GM21381 (cell line): ENCODE results near the gene TMED1.

ENCODE experiments used
- ATAC-seq: cut with Tn5 transposase; IDR thresholded peaks from one replicate; pipeline ENCODE4 v1.9.1; 2021; ENCODE audit warnings: mild to moderate bottlenecking, moderate library complexity; ENCODE audit not compliant: unreplicated experiment

The TMED1 gene

GRCh38 chr19:10835089-10835753 lies 791 bp downstream of the TMED1 start:
- ATAC-seq: peak; percentile 4

DNA sequence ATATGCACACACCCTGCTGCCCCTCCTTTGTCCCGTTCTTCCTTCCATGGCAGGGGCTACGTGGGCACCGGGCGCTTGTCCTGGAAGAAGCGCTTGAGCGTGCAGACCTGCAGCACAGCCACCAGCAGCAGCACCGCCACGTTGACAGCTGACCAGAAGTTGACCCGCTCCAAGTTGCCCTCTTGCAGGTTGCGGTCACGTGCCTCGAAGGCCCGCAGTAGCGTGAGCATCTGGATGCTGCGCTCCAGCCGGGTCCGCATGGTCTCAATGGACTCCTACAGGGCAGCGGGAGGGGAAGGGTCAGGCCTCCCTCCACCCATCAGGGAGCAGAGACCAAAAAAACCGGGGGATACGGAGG lies 3.1 kb downstream of the TMED1 start:
- ATAC-seq: no peak

GRCh38 chr19:10831987-10832938 lies 3.7 kb downstream of the TMED1 start:
- no peak for ATAC-seq

DNA sequence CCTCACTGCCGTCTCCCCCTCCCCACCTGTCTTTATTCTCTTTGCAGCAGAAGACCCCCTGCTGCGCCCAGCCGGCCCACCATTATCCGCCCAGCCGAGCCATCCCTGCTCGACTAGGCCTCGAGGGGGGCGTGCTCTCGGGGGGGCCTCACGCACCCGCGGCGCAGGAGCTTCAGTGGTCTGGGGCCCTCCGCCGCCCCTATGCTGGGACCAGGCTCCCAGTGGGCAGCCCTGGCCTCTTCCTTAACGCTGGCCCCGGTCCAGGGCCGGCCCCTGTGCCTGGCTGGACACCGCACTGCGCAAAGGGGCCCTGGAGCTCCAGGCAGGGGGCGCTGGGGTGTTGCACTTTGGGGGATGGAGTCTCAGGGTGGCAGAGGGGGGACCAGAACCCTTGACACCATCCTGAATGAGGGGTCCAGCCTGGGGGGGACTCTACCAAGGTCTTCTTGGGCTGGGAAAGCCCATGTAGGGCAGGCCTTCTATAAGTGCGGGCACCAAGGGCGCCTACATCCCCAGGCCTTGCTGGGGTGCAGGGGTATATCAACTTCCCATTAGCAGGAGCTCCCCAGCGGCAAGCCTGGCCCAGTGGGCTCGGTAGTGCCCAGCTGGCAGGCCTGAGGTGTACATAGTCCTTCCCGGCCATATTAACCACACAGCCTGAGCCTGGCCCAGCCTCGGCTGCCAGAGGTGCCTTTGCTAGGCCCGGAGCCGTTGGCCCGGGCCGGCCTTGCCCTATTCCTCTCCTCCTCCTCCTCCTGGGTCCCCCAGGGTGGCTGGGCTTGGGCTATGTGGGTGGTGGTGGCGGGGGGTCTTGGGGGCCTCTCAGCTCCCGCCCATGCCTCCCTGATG lies 4.9 kb downstream of the TMED1 start:
- ATAC-seq: no peak

- no peak for ATAC-seq
Measured at GRCh38 chr19:10830370-10830769, 5.6 kb downstream of the TMED1 start.

DNA sequence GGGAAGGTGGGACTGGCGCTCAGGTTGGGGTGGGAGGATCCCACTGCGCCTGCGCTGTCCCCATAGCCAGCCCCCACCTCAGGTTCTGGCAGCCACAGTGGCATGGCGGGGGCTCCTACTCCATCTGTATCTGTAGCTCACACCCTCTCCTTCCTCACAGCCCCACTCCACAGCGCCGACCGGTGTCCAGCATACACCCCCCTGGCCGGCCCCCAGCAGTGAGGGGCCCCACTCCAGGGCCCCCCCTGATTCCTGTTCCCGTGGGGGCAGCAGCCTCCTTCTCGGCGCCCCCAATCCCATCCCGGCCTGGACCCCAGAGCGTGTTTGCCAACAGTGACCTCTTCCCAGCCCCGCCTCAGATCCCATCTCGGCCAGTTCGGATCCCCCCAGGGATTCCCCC lies 6.0 kb downstream of the TMED1 start:
- ATAC-seq: no peak

DNA sequence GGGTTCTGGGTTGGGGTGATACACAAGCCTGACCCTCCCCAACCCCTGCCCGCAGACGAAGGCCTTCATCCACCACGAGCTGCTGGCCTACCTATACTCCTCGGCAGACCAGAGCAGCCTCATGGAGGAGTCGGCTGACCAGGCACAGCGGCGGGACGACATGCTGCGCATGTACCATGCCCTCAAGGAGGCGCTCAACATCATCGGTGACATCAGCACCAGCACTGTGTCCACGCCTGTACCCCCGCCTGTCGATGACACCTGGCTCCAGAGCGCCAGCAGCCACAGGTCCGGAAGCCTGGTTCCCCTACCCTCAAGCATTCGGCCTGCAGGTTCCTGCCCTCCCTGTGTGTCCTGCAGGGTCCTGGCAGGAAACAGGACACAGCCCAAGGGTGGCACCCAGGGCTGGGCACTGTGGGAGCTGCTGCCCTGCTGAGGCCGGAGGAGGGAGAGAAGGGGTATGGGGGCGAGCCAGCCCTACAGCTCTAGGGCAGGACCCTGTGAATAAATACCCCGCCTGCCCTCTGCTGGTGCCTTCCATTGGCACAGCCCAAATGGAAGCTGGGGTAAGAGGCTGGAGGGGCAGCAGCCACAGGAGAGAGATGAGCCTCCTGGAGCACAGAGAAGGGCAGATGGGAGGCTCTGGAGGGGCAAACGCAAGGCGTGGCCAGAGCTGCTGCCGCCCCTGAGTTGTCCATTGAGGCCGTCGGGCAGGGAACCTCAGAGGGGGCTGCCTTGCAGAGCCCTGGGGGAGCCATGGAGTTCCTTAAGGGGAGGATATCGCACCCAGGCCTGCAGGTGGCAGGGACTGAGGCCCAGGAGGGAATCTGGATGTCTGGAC lies 6.8 kb downstream of the TMED1 start:
- no peak for ATAC-seq

- no peak for ATAC-seq
Measured at GRCh38 chr19:10826846-10827245, 9.2 kb downstream of the TMED1 start.

DNA sequence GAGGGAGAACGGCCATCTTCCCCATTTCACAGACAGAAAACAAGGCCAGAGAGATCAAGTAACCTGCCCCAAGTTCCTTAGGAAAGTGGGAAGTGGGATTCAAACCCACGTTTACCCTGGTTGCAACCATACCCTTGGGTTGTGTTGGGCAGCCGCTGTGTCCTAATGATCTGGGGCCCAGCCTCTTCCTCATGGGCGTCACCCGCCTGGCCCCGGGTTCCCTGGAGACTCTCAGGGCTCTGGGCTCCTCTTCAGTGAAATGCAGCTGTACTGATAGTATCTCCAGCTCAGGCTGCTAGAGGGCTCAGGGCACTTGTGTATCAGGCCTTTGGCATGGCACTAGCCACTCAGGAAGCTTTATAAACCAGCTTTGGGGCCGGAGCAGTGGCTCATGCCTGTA lies 9.8 kb downstream of the TMED1 start:
- no peak for ATAC-seq

DNA sequence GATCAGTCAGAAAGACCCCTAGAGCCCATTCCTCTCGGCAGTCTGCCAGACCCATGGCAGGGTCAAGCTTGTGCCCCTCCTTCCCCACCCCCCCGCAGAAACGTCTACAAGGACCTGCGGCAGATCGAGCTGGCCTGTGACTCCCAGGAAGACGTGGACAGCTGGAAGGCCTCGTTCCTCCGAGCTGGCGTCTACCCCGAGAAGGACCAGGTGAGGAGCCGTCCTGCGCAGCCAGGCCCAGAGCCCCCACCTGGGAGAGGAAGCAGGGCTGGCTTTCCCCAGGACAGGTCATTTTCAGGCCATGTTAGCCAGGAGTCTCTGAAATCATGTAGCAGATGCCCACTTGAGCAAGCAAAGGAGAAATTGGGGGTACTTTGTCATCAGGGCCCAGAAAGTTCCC lies 12.3 kb downstream of the TMED1 start:
- no peak for ATAC-seq

- no peak for ATAC-seq
Measured at GRCh38 chr19:10820173-10820572, 15.8 kb downstream of the TMED1 start.

DNA sequence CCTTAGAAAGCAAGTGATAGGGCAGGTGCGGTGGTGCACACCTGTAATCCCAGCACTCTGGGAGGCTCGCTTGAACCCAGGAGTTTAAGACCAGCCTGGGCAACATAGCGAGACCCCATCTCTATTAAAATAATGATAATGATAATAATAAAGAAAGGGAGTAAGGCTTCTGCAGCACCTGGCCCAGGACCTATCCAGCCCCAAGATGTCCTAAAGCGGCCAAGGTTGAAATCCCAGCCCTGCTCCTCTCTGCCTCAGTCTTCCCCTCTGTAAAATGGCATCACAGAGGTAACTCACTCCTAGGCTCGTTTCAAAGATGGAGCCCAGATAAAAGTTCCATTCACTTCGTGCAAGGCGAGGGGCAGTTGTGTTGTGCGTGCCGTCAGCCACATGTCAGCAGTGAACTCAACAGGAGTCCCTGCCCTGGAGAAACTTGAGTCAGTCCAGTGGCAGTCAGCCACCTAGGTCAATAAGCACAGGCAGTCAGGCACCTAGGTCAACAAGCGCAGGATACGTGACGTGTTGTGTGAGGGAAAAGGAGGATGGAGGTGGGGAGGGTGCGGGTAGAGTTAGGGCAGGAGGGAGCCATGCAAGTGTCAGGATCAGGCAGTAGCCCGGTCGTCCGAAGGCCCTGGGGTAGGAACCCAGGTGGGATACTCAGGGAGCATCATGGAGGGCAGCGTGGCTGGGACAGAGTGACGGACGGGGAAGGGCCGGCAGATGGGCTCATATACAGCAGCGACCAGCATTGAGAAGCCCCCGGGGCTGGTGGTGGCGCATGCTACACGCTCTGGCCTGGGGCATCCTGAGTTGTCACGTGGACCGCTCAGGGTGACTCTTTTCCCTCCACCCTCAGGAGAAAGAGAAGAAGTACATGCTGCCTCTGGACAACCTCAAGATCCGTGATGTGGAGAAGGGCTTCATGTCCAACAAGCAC lies 16.6 kb downstream of the TMED1 start:
- no peak for ATAC-seq

GRCh38 chr19:10818301-10819123 lies 17.5 kb downstream of the TMED1 start:
- ATAC-seq: no peak

GRCh38 chr19:10817291-10818038 lies 18.5 kb downstream of the TMED1 start:
- ATAC-seq: no peak

- ATAC-seq: no peak
Measured at GRCh38 chr19:10816691-10817090, 19.3 kb downstream of the TMED1 start.

DNA sequence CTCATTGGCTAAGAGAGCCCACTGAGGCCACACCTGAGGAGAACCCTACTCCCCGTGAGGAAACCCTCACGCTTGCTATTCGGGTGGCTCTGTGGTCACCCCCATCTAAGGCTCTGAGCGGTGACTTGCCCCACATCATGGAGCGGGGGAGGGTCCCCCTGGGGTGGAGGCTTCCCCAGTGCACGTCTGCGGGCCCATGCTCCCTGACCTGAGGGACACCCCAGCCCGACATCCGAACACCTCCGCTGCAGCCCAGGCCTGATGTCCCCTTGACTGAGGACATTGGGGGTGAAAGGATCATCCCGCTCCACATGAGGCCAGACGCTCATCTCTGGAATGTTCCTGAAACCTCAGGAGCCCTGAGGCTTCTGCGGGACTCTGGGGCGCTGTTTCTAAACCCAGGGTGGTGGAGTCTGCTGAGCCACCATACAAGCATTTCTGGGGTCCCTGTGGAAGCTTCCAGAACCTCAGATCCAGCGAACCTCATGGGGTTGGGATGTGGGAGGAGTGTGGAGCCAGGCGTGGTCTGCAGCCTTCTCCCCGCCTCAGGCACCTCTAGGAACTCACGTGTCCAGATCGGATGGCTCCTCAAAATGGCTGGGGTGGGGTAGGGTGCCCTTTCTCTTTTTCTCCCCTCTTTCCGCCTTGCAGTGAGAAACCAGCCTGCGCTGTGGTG lies 19.9 kb downstream of the TMED1 start:
- no peak for ATAC-seq

GRCh38 chr19:10815007-10815536 lies 20.9 kb downstream of the TMED1 start:
- no peak for ATAC-seq
